GM21423 (cell line): ENCODE measurements around the gene KCNJ9.

ENCODE experiments used
- ATAC-seq: cut with Tn5 transposase; IDR thresholded peaks from one replicate; pipeline ENCODE4 v1.9.1; 2021; ENCODE audit warnings: mild to moderate bottlenecking, moderate library complexity; ENCODE audit not compliant: unreplicated experiment

KCNJ9 gene

DNA sequence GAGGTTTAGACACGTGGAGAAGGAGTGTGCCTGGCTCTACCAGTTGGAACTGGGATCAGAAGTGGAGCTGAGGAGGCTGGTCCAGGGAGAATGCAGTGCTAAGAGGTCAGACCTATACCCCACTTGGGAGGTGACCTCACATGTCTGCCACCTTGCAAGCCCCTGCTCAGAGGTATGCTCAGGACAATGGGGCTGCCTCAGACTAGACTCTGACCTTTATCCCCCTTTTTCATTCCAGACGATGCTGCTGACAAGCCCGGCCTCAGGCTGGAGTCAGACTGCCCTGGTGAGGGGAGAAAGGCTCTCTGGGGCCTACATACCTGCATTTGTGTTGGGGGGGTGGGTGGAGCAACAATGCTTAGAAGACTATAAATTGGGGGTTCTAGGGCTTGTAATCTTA lies 16.6 kb upstream of the KCNJ9 start:
- no peak for ATAC-seq

DNA sequence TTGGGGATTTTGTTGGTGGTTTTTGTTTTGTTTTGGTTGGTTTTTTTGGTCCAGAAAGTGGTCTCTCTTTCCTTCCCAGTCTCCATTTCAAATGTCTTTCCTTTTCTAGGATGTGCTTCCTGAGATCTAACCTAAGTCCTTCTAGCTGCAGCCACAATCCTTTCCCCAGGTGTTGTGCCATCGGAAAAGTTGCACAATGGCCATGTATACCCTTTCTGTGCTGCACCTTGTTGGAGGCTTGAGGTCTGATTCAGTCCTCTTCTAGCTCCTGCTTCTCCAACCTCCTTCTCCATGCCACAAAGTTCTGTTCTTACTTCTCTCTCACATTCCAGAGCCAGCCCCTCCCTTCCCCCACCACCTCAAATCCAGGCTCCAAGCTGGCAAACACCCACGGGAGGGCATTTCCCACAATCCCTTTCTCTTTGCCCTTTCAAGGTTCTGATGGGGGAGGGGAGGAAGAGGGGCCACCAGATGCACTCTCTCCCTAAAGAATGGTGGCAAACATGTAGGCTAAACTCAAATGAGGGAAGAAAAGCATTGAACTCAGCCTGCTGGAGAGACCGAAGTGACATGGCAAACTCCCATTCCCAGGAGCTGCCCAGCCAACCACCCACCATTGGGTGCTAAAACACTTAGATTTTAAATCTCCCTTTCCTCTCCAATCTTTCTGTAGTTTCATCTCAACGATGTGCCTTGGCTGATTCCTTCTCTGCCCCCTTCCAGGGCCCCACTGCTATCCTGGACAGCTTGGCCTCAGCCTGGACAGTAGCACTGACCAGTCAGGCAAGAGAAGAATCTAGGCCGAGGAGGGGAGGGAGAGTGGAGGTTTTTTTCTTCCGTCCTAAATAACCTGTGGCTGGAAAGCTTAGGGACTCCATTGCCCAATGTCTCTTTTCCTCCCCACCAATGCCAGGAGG lies 14.3 kb upstream of the KCNJ9 start:
- ATAC-seq: no peak

DNA sequence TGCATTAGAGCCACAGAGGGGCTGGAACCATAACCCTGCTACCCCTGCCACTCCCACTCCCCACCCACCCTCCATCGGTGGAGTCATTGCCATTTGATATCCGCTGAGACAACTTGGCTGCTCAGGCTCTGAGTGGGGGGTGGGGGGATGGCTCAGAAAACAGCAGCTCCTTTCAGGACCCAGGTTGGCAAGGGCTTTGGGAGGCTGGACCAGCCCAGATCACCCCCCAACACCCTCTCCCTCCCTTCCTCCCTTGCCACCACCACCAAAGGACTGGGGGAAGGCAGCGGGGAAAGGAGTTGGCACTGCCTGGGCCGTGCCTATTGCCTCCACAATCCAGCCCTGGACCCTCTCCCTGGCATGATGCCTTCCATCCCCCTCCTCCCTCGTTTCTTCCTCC lies 13.1 kb upstream of the KCNJ9 start:
- no peak for ATAC-seq

DNA sequence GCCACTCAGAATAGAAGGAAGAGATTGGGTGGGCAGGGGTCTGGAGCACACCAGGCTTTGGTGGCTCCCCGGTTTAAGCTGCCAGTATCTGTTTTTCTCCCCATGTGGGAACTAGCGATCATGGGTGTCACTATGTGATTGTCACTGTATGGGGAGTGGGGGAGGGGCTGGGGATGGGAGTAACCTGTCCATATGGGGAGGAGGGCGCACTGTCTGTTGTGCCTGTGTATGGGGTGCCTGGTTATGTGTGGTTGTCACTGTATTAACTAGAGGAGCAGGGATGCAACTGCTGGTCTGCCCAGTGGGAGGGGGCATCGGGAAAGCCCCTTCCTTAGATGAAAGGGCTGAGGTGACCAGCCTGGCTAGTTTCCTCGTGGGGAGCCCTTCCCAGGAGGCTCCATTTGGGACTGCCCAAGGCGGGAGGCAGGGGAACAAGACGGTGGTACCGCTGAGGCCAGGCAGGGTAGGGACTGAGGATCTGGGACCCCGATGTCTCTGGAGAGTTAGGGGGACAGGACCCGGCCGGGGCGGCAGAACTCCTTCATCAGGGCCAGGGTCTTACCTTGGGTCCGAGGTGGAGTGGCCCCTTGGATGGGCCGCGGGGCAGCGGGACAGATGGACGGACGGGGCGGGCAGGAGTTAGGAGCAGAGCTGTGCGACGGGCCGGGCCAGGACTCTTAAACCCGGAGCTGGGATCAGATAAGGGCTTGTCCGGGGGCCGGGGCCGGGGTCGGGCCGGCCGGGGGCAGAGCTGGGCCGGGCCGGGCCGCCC lies 11.7 kb upstream of the KCNJ9 start, which contains the start of gene KCNJ10:
Gene KCNJ10 (minus strand): TSS at position 701 of the 772 bp plus-strand sequence. CDS start 27,628 bp downstream, outside the sequence.
- ATAC-seq: no peak

DNA sequence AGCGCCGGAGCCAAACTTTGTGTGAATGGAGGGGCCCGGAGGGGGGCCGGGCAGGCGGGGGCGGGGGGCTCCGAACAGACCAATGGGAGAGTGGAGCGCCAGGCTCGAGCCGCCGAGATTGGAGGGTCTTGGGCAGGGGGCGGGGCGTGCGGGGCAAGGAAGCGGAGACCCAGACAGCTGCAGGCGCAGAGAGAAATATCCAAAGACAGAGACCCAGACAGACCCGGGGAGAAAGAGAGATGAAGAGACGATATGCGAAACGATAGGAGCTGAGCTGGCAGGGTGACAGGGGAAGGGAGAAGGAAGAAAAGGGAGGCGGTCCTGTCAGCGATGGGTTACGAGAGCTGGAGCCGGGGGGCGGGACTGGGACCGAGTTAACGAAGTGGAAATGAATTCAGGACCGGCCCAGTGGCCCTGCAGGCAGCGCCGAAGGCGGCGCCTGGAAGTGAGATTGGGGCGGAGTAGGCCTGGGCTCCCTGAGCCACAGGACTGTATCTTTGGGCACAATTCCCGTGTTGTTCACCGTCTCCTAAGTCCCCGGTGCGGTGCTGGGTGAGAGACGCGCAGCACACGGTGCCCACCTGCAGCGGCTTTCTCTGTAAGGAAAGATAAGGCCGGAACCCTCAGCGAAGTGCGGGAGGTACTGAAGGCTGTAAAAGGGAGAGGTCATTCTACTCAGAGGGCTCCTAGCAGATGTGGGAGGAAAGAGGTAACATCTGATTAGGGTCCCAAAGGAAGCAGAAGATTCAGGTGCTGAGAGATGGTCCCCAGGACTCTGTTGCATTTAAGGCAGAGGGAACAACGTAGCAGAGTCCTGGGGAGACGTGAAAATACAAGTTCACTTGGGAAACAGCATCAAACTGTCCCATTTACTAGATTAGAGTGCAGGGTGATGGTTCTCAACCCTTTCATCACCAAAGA lies 10.8 kb upstream of the KCNJ9 start:
- ATAC-seq: no peak

DNA sequence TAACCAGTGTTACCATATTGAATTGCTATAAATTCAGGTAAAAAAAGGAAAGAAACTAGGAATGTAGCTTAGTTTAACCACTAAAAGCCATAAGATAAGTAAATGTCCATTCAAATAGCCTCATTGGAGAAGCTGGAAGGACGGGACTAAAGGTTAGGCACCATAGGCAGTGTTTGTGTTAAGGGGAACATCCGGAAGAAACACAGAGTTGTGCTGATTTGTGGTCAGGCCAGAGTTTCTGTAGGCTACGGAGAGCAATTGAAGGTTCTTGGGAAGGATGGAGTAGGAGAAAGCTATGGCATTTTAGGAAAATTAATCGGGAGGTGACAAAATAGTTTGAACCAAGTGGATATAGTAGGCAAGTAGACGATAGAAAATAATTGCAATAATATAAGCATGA lies 10.0 kb upstream of the KCNJ9 start:
- ATAC-seq: no peak

DNA sequence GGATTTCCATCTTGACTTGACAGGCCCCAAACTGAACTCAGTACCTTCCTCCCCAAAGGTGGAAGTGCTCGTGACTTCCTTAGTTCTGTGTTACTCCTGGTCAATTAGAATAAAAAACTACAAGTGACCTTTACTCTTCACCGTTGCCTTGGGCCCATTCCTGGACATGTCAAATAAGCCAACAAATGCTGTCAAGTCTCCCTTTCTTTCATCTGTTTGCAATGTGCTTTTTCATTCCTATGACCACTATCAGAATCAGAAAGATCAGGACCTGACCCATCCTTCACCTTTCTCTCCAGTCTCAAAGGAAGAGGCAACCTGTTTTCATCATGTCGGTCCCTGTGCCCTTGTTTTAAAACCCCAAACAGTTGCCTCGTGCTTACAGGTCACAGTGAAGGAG lies 6.5 kb upstream of the KCNJ9 start:
- no peak for ATAC-seq

DNA sequence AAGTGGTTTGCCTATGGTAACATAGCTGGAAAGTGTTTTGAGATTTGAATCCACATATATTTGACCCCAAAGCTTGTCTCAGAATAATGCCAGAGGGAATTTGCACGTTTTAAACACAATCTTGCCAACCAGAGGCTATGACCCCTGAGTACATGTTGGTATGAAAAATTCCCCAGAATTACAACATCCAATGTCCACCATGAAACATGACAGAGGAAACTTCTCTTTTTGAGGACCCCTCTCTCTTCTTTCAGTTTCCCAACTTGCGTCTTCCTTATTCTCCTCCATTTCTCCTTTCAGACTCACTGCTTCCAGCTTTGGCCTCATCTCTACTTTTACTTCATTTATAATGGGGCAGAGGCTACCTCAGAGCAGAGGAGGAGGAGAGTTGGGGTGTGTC lies 5.5 kb upstream of the KCNJ9 start:
- ATAC-seq: no peak

DNA sequence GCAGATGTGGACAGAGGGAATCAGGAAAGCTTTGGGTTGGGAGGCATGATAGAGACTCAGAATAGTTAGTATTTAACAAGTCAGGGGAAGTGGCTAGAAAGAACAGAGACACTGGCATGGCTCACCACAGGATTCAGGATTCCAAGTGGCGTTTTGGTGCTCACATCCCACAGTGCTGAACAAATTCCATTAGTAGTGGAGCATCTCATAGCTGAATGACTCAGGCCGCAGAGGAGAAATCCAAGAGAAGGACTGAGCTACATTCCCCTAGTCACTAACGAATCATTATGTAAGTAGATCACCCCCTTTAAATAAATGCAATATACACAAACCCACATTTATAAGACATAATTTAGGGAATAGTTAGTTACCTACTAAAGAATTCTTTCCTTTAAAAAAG lies 5.0 kb upstream of the KCNJ9 start:
- no peak for ATAC-seq

DNA sequence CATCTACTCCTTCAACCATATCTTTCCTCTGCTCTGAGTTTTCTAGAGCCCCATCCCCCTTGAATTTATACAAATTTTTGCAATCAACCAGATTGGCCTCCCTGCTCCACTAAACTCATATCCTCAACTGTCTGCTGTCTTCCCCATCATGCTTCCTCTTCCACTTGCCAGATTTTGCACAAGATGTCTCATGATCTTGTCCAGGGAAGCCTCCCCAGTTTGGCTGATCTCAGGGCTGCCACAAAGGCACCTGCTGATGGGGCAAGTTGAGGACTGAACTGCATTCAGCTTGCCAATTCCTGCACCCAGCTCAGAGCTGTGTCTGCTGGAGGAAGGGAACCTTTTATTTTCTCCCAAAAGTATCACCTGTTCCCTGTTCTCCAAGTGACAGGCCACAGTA lies 3.9 kb upstream of the KCNJ9 start:
- no peak for ATAC-seq

DNA sequence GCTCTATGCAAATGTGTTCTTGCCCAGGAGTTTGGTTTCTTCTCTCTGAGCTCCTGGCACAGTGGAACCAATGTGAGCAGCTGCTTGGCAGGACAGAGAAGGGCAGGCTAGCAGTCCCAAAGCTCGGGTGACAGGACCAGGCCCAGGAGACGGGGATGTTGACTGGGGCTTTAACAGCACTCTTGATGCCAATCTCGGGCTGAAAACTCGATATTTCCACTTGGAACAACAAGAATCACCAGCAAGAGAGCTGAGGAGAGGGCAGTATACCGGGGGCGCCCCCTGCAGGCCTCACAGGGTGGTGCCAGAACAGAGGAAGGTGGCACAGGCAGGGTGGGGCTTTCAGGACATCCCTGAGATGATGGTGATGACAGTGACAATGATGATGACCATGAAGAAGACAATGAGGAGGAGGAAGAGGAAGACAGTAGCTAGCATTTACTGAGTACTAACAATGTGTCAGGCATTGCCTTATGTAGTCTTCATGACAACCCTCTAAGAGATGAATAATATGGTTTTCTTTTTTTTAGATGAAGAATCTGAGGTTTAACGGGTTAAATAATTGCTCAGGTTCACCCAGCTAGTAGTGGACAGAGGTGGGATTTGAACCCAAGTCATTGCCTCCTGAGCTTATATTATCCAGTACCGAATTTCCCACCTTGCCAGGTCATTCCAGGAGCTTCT lies 2.7 kb upstream of the KCNJ9 start:
- ATAC-seq: peak; percentile 69

DNA sequence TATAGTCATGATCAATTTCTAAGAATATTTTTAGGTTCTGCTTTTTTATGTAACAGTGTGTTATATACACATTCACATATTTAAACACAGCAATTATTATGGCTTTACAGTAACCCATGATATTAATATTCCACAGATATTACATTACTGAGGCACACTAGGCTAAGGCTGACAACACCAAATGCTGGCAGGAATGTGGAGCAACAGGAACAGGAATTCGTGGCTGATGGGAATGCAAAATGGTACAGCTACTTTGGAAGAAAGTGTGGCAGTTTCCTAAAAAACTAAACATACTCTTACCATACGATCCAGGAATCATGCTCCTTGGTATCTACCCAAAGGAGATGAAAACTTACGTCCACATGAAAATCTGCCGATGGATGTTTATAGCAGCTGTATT lies 1.9 kb upstream of the KCNJ9 start:
- no peak for ATAC-seq

DNA sequence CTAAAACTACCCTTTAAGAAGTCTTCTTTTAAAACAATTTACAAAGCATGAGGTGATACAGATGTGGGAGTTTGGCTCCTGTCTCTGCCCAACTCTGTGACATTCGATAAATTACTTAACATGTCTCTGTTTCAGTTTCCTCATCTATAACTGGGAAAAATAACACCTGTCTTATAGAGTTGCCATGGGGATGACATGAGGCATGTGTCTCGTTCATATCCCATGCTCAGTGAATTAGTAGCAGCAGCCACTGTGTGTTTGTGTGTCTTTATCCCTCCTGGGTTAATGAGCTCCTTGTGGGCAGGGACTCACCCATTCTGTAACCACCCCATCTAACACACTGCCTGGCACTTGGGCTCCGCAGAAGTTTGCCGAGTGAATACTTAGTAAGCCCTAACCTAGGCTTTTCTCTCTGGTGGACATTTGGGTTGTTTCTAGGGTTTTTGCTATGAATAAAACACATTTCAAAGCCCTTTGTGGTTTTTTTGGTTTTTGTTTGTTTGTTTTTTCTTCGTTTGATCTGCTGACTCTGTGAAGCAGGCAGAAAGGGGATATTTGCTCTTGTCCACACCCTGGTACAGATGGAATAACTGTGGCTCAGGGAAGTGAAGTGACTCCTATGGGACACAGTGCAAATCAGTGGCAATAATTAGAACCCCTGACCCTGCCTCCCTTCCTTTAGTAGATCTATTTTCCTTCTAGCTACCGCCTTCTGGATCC lies 797 bp upstream of the KCNJ9 start:
- no peak for ATAC-seq

DNA sequence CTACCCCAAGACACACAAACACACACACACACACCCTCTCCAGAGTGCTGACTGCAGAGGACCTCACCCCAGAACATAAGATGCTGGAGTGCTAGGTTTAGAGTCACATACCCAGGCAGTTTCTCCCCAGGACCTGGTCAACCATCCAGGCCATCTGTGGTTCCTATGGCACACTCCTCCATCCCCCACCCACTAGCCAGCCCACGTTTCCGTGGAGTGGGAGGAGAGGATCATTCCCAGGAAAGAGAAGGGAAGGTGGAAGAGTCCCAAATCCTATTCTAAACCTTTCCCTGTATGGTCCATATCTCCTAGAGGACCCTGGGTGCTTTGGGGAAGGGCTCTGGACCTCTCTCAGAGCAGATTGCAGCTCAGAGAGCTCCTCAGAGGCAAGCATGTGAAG lies 1.1 kb downstream of the KCNJ9 start:
- no peak for ATAC-seq

DNA sequence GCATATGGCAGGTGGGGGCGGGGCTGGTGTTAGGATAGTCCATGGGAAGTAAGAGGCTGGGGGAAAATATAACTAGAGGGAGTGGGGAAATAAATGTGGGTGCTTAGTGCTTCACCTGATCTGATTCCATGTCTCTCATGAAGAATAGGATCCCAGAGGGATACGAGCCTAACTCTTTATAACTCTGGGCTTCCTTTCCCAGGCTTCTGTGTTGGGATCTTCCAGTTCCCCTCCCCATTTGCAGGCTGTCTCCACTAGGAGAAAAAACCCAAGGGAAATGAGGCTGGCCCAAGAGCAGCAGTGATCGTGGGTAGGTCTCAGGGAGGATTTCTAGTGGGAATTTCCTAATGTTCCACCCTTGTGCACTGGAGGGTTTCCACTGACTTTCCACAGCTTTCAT lies 1.6 kb downstream of the KCNJ9 start:
- ATAC-seq: no peak

DNA sequence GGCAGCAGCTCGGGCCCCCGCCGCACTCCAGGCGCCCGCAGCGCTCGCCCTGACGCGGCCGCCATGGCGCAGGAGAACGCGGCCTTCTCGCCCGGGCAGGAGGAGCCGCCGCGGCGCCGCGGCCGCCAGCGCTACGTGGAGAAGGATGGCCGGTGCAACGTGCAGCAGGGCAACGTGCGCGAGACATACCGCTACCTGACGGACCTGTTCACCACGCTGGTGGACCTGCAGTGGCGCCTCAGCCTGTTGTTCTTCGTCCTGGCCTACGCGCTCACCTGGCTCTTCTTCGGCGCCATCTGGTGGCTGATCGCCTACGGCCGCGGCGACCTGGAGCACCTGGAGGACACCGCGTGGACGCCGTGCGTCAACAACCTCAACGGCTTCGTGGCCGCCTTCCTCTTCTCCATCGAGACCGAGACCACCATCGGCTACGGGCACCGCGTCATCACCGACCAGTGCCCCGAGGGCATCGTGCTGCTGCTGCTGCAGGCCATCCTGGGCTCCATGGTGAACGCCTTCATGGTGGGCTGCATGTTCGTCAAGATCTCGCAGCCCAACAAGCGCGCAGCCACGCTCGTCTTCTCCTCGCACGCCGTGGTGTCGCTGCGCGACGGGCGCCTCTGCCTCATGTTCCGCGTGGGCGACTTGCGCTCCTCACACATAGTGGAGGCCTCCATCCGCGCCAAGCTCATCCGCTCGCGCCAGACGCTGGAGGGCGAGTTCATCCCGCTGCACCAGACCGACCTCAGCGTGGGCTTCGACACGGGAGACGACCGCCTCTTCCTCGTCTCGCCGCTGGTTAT lies 2.8 kb downstream of the KCNJ9 start:
- no peak for ATAC-seq

DNA sequence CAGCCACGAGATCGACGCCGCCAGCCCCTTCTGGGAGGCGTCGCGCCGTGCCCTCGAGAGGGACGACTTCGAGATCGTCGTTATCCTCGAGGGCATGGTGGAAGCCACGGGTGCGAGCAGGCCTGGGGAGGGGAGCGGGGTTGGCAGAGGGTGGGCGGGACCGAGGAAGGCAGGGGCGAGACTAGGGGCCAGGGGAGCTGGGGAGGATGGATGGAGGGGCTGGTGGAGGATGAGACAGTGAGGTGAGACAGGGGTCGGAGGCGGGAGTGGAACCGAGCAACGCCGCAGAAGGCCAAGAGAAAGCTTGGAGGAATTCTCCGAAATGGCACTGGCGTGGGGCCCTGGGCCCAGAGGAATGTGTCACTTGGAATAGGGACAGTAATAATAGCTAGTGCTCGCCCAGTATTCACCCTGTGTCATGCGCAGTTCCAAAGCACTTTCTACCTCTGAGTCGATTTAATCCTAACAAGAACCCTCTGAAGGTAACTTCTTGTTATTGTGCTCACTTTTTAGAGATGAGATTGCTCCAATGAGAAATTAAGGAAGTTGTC lies 3.5 kb downstream of the KCNJ9 start:
- no peak for ATAC-seq

DNA sequence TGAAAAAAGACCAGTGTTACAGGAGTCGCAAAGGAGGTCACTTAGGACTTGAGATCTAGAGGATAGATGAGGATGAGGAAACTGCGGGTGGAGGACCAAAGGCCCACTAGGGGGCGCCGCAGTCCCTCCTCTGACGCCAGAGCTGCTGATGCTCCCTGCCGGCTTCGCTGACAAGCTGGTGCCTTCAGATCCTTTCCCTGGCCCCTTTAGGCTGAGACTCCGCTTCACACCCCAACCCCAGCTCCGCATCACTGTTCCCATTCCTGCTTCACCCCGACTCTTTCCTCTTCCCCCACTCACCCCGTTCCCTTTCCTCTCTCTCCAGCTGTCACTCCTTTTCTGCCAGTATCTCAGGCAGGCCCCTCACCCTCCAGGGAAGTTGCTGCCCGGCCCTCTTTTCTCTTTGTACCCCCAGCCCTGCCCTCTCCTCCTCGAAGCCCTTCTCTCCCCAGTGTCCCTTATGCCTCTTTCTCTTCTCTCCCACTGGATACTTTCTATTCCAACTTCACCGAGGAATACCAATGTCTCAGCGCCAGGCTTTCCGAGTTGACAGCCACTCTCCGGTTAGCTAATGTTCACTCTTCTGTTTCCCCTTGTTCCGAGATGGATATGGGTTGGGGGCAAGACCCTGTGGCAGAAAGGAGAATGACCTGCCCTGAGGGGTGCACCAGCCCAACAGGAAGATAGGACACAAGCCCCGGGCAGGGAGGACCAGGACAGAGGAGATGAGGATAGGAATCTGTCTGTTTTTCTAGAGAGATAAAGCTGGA lies 4.5 kb downstream of the KCNJ9 start:
- ATAC-seq: no peak
